Testis (tissue), 3 donors: Measurements from ENCODE around the gene COG4. TPM values are rescaled to one million over a fixed set of nuclear protein-coding genes. Genes with fewer than 3 reads are reported as not detected.

Experiments
- DNase-seq: peaks from one replicate; pipeline ENCODE4 v3.0.0-alpha.2; 2019
- H3K27ac ChIP-seq, 2 donors: fragments of 200-600 bp; sonication (generic); one replicate each; pipeline ENCODE4 v1.5.1; 2019
- H3K27me3 ChIP-seq: fragments of 200-600 bp; sonication (generic); one replicate; pipeline ENCODE4 v1.5.1; 2019
- H3K36me3 ChIP-seq: fragments of 200-600 bp; sonication (generic); one replicate; pipeline ENCODE4 v1.5.1; 2017; ENCODE audit warnings: low read depth; ENCODE audit errors: missing control alignments
- H3K4me1 ChIP-seq: fragments of 200-600 bp; sonication (generic); one replicate; pipeline ENCODE4 v1.5.1; 2019
- H3K4me3 ChIP-seq, 2 donors: fragments of 200-600 bp; sonication (generic); one replicate each; pipeline ENCODE4 v1.5.1; 2017 to 2019
- H3K9me3 ChIP-seq: fragments of 200-600 bp; sonication (generic); one replicate; pipeline ENCODE4 v1.5.1; 2017
- CTCF ChIP-seq, 3 experiments: fragments of 450-650 bp in 2 of 3; fragments of 200-600 bp in 1 of 3; sonication (generic) in 1 of 3; IDR thresholded peaks; one replicate each; pipeline ENCODE4 v1.5.1; 2016 to 2019; ENCODE audit warnings: antibody characterized with exemption in 3 of 3, mild to moderate bottlenecking in 2 of 3, moderate library complexity in 1 of 3
- POLR2A ChIP-seq: fragments of 450-650 bp; IDR thresholded peaks from one replicate; pipeline ENCODE4 v1.6.1; 2017; ENCODE audit warnings: antibody characterized with exemption, mild to moderate bottlenecking, moderate library complexity
- WGBS, 2 donors: methylation state at CpG; one replicate each; pipeline ENCODE4 v1.1.5; 2018; 5-methylcytosine and 5-hydroxymethylcytosine counted together
- intact Hi-C: fragments of 100-400 bp; cut with DNase I; formaldehyde crosslinking; loops from one replicate; pipeline ENCODE4 v1.15.1; 2023; ENCODE audit warnings: low total_unique reads
- polyA plus RNA-seq: library from polyadenylated mRNA; stranded (reverse); fragments of 350-450 nt; fragmentation: Illumina TruSeq; extraction: RNeasy Lipid Tissue Mini Kit (QIAGEN cat#74804); gene quantifications from one replicate; pipeline ENCODE4 v1.2.3, GENCODE V29; 2014; ENCODE audit warnings: low read depth, low replicate concordance; ENCODE audit not compliant: insufficient read depth
- total RNA-seq, 2 donors: library from RNA; depleted of rRNA; stranded (reverse); fragments of >200 nt; gene quantifications; one replicate each; pipeline ENCODE4 v1.2.3, GENCODE V29; 2016

Gene COG4
- total and polyA plus RNA-seq, 3 donors from 2014 or later: 65.9 to 85.9 (median 85.2) TPM

- TF ChIP-seq CTCF (IDR thresholded peaks at IDR 0.05) (no peak), POLR2A (no peak)
- H3K27ac ChIP-seq: peak overlapping the region in 1 of 2 donors; percentile 23
- 57 to 58% methylated on average over 11 of the region's 11 CpGs for WGBS, 2 donors
- intact Hi-C loops: no loop called here
- H3K27me3 ChIP-seq: no peaks in the 10 kb centered on the region
- H3K9me3 ChIP-seq: no peaks in the 10 kb centered on the region
- H3K4me1 ChIP-seq: peaks cover 23% of the 10 kb centered on the region
- H3K36me3 ChIP-seq: no peaks in the 10 kb centered on the region
- H3K4me3 ChIP-seq: peak overlapping the region in 1 of 2 donors; percentile 80
- DNase-seq: no peak
Measured at GRCh38 chr16:70440009-70440692, 83.2 kb downstream of the COG4 start.

GRCh38 chr16:70438969-70439862 is 84.1 kb downstream of the COG4 start, which contains the start of gene ST3GAL2:
ST3GAL2 (minus strand) TSS chr16:70439100; CDS start chr16:70398530, 40,570 bp downstream.
- peak; percentile 96 for DNase-seq
- no peaks in the 10 kb centered on the region for H3K9me3 ChIP-seq
- 1 to 3% methylated on average over 10 to 62 of the region's 86 CpGs for WGBS, 2 donors
- peak within 1 kb of the TSS; percentile 66 to 74 for H3K27ac ChIP-seq
- intact Hi-C loops: no loop called here
- H3K4me1 ChIP-seq: peaks cover 29% of the 10 kb centered on the region
- no peaks in the 10 kb centered on the region for H3K36me3 ChIP-seq
- H3K27me3 ChIP-seq: no peaks in the 10 kb centered on the region
- peak in 1 of 3 experiments; percentile 36 for TF ChIP-seq CTCF (IDR thresholded peaks at IDR 0.05)
- TF ChIP-seq POLR2A: no peak
- H3K4me3 ChIP-seq: peak within 1 kb of the TSS; percentile 72 to 80

GRCh38 chr16:70438585-70438968 is 84.8 kb downstream of the COG4 start:
- Histone ChIP-seq H3K4me1 (peaks cover 36% of the 10 kb centered on the region), H3K27me3 (no peaks in the 10 kb centered on the region), H3K9me3 (no peaks in the 10 kb centered on the region), H3K4me3 (peak overlapping the region; percentile 72 to 80), H3K27ac (peak overlapping the region; percentile 66 to 74), H3K36me3 (no peaks in the 10 kb centered on the region)
- 0% methylated on average over 7 to 35 of the region's 39 CpGs for WGBS, 2 donors
- intact Hi-C loops: no loop called here
- DNase-seq: no peak
- TF ChIP-seq POLR2A: no peak
- no peak for TF ChIP-seq CTCF (IDR thresholded peaks at IDR 0.05)

GRCh38 chr16:70437582-70438557 is 85.5 kb downstream of the COG4 start:
- peak overlapping the region; percentile 66 to 74 for H3K27ac ChIP-seq
- 4 to 5% methylated on average over 22 of the region's 22 CpGs for WGBS, 2 donors
- H3K27me3 ChIP-seq: no peaks in the 10 kb centered on the region
- intact Hi-C loops: no loop called here
- no peaks in the 10 kb centered on the region for H3K9me3 ChIP-seq
- DNase-seq: no peak
- no peaks in the 10 kb centered on the region for H3K36me3 ChIP-seq
- H3K4me1 ChIP-seq: peaks cover 43% of the 10 kb centered on the region
- H3K4me3 ChIP-seq: peak overlapping the region; percentile 72 to 80
- TF ChIP-seq POLR2A: no peak
